ENCODE measurements around the gene PNPLA7. TPM values are rescaled to one million over a fixed set of nuclear protein-coding genes. Genes with fewer than 3 reads are reported as not detected.

PNPLA7 gene
- total and polyA plus RNA-seq, 2 of the 8 experiments (the other 6 are each of a cell fraction or from before 2014, with no cell fraction given): 0.35 to 0.47 TPM

- no peak for TF ChIP-seq TBP (IDR thresholded peaks at IDR 0.05; ENCODE audit: low read depth, low read length)
- TF ChIP-seq CTCF (IDR thresholded peaks at IDR 0.05; ENCODE audit: control extremely low read depth in 1 of 3, insufficient read depth in 1 of 3, low read depth in 1 of 3, low read length in 3 of 3): no peak
- no peak for TF ChIP-seq ATF3 (IDR thresholded peaks at IDR 0.05; ENCODE audit: insufficient read depth, low read depth, low read length)
- TF ChIP-seq BCL11A (IDR thresholded peaks at IDR 0.05; ENCODE audit: low read depth in 2 of 2, low read length in 2 of 2): no peak
Measured at GRCh38 chr9:137570566-137570965, 20.4 kb upstream of the PNPLA7 start (continued).

Measured in H1 (cell line).